Right ventricle myocardium inferior (tissue), 1 donor: Measurements from ENCODE around the gene ATOH1. TPM values are rescaled to one million over a fixed set of nuclear protein-coding genes. Genes with fewer than 3 reads are reported as not detected.

Experiments
- ATAC-seq: fragments of 200-7000 bp; cut with Tn5 transposase; one replicate; pipeline ENCODE4 v1.9.1; 2020; ENCODE audit warnings: mild to moderate bottlenecking, moderate library complexity
- DNase-seq: peaks from one replicate; pipeline ENCODE4 v3.0.0; 2021; ENCODE audit errors: missing footprints
- intact Hi-C: fragments of 100-400 bp; cut with DNase I; formaldehyde crosslinking; loops from one replicate; pipeline ENCODE4 v1.11.0; 2022
- long read RNA-seq: library from polyadenylated mRNA; unstranded; transcript quantifications from one replicate; pipeline ENCODE4 v2.0.0, GENCODE V29; 2021
- total RNA-seq: library from RNA; stranded (reverse); fragmentation: NEBNext Ultra II Directional; extraction: Animal tissue kit (Norgen Biotek cat#: 25700); gene quantifications from one replicate; pipeline ENCODE4 v1.2.1, GENCODE V29; 2021
- donor health status: DM: no; HTN: yes; CAD: no; lungs with severe emphysema.

The ATOH1 gene, protein sequence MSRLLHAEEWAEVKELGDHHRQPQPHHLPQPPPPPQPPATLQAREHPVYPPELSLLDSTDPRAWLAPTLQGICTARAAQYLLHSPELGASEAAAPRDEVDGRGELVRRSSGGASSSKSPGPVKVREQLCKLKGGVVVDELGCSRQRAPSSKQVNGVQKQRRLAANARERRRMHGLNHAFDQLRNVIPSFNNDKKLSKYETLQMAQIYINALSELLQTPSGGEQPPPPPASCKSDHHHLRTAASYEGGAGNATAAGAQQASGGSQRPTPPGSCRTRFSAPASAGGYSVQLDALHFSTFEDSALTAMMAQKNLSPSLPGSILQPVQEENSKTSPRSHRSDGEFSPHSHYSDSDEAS
- not detected for total RNA-seq
- long read RNA-seq, result 0 reads

DNA sequence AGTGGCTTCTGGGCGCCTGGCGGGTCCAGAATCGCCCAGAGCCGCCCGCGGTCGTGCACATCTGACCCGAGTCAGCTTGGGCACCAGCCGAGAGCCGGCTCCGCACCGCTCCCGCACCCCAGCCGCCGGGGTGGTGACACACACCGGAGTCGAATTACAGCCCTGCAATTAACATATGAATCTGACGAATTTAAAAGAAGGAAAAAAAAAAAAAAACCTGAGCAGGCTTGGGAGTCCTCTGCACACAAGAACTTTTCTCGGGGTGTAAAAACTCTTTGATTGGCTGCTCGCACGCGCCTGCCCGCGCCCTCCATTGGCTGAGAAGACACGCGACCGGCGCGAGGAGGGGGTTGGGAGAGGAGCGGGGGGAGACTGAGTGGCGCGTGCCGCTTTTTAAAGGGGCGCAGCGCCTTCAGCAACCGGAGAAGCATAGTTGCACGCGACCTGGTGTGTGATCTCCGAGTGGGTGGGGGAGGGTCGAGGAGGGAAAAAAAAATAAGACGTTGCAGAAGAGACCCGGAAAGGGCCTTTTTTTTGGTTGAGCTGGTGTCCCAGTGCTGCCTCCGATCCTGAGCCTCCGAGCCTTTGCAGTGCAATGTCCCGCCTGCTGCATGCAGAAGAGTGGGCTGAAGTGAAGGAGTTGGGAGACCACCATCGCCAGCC, at the start of gene ATOH1:
ATOH1 (plus strand) TSS at position 422 of the 663 bp plus-strand sequence; CDS start at position 596, 174 bp downstream.
- intact Hi-C loops, result no loop called here
- DNase-seq (peak; percentile 66), ATAC-seq (peak; percentile 54)

DNA sequence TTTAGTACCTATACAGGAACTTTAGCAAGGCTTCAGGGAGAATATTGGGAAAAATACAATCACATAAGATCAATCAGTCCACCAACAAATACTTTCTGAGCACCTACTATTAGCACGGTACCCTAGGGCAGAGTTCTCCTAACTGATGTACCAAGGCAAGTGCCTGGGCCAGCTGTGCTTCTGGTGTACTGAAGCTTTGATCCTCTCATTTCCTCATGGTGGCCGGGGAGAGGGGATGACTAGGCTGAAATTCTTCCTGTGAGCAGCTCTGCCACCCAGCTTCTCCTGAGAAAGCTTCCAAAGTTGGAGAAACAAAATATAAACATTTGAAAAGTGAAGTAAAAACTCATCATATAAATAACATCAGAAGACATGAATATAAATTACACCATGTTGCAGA, 49.3 kb upstream of the ATOH1 start:
- intact Hi-C loops, result no loop called here
- ATAC-seq, result no peak
- DNase-seq, result no peak

DNA sequence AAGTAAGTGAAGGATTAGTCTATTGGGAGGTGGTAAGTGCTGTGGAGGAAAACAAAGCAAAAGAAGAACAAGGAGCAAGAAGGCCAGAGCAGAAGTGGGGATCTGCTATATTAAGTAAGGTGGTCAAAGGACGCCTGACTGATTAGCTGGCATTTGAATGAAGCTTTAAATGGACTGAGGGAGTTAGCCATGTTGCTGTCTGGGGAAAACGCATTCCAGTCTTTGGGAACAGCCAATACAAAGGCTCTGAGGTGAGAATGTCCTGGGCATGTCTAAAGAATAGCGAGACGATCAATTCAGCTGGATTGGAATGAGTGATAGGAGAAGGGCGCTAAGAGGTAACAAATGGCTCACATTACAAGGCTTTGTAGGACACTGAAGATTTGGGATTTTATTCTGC, 48.5 kb upstream of the ATOH1 start:
- ATAC-seq (no peak), DNase-seq (no peak)
- intact Hi-C loops, result no loop called here

DNA sequence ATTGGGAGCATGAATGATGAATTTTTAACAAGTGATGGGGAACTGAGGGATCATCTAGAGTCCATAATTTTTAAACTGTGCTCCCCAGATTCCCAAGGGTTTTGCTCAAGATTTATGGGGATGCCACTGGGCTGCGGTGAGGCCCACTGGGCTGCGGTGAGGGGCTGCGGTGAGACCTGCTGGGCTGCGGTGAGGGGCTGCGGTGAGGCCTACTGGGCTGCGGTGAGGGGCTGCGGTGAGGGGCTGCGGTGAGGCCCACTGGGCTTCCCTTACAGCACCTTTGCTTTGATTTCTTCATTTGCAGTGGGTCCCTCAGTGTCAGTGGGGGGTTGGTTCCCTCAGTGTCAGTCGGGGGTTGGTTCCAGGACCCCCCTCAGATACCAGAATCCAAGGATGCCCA, 47.4 kb upstream of the ATOH1 start:
- intact Hi-C loops, result no loop called here
- DNase-seq (no peak), ATAC-seq (no peak)

DNA sequence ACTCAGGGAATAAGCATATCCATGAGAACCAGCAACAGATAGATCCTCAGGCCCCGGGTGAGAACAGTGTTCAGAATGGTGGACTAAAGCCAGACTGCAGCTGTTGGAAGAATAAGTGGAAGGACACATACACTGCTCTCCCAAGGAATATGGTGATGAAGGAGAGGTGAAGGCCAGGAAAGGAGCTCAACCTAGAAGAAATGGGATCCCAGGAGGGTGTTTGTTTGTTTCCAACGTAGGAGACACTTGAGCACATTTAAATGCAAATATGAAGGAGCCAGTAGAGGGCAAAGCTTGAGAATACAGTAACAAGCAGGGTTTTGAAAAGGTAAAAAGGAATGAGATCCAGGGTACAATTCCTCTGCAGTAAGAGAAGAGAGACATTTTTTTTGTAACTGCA, 42.4 kb upstream of the ATOH1 start:
- DNase-seq (no peak), ATAC-seq (no peak)
- intact Hi-C loops, result no loop called here

DNA sequence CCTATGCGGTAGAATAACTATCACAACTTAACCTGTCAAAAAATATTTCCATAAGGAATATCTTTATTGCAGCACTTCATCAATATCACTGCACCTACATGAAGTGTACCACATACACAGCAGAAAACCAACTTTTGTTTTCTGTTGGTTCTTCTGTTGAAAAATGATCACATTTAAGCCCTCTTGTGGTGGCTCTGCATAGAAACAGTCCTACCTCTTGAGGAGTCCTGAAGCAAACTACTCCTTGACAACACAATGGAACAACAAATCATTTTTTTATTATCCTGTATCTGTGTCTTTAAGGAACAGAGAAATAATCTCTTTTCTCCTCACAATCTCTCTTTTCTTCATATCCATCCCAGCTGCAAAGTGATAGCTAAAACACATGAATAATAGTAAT, 39.8 kb upstream of the ATOH1 start:
- no peak for ATAC-seq
- no peak for DNase-seq
- intact Hi-C loops, result no loop called here

DNA sequence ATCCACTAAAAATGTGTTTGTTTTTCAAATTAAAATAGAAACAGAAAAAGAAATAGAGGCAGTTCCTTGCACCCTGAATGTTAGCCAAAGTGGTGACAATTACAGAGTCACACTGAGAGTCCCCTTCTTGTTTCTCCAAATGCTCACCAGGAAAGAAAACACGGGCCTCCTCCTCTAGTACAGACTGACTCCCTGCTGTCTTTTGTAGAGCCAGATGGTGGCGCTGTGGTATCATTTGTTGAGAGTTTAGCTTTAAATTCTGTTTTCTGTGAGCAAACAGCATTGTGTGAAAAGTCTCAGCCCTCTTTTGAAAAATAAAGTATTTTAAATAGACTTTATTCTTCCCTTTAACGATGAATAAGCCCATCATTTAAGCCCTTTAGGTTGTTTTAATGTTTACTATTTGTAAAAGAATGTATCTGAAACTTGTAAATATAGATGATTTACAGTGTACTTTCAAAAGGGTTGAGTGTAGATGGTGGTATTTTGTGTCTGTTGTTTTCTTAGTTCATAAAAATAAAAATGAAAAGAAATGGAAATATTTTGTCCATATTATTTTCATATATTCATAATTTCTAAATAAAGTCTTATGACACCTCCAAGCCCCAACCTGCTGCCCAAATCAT, 36.9 kb upstream of the ATOH1 start:
- ATAC-seq (no peak), DNase-seq (no peak)
- intact Hi-C loops, result loop anchor here (2.0 to 5.0 kb wide), 4 partner anchors 106 to 601 kb away; no protein-coding TSS in a partner anchor

DNA sequence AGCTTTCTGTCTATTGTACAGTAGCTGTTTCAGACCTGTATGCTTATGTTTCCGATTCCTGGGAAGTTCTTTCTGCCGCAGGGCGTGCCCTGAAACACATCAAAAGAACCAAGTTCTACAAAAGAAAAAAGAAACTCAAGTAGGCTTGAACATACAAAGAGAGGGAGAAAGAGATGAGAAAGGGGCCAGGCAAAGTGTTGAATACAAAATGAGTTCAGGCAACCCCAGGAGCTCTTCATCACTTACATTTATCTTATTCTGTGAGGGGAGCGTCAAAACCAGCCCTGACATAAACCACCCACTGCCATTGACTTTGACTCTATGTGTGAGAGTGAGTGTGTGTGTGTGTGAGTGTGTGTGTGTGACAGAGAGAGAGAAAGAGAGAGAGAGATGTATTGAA, 26.5 kb upstream of the ATOH1 start:
- intact Hi-C loops, result no loop called here
- ATAC-seq, result no peak
- DNase-seq, result no peak

DNA sequence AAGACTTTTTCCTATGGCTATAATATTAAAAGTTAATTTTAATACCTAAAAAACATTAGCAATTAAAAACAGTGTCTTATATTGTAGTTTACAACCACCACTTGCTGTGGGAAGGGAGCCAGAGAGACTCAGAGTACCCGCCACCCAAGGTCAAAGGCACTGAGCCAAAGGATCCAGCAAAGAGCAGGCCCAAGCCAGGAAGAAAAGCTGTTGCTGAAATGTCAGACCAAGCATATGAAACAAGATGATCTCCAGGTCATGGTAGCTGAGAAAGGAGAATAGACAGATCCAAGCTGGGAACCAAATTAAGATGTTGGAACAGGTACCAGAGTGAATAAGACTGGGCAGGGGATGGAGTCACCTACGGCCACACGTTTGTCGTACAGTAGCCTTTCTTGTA, 18.8 kb upstream of the ATOH1 start:
- DNase-seq (no peak), ATAC-seq (peak; percentile 79)
- intact Hi-C loops, result no loop called here

DNA sequence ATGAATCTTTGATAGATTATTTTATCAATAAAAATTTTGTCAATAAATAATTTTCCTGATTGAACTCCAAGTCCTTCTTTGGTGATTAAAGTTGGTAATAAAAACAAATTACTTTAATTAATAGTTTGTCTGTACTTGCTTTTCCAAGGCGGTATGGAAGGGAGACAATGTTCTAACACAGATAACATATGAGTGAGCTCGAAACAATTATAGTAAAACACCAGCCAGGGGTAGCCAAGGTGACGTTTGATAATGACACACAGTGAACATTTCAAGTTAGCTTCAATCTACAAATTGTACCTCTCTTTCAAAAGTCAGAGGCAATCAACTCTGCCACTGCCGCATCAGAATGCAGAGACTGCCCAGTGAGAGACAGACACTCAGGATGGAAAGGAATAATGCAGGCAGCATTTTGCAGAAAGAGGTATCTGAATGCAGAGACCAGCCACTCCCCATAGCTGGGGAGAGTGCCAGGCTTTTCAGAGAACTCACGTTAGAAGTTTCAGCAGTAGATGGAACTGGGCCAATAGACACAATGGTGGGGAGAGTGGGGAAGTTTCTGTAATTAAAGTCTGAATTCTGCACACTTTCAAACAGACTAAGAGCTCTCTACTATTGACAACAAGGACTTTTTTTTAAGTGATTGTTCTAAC, 18.1 kb upstream of the ATOH1 start:
- DNase-seq (no peak), ATAC-seq (peak; percentile 61)
- intact Hi-C loops, result no loop called here

DNA sequence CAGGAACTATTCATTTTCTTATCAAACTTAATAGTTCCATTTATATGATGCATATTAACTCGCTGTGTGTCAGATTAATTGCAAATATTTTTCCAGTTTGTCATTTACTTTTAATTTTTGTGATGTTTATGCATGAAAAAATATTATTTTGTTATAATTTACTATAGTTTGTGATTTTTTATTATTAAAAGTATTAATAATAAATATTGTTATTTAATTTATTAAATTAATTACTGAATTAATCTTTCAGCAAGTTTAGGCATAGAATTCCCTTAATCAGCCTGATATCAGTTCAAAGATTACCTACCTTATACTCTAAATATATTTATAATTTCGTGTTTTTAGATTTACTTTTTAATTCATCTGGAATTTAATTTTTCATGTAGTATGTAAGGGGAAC, 15.5 kb upstream of the ATOH1 start:
- intact Hi-C loops, result no loop called here
- ATAC-seq (no peak), DNase-seq (no peak)

DNA sequence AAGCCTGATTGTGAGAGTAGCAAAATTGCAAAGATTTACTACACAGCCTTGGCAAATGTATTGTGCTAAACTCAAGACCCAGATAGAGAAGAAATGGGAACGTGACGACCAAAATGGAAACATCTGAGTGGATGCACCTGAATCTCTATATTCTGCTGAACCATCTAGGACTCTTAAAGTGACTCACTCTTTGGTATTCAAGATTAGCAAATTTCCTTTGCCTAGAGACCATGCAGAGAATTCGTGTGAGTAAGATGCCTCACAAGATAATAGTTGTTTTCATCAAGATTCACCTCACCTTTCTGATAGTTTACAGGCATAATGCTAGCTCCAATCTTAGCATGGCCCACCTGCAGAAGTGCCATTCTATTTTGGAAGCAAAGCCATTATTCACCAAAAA, 14.4 kb upstream of the ATOH1 start:
- DNase-seq, result no peak
- ATAC-seq, result no peak

DNA sequence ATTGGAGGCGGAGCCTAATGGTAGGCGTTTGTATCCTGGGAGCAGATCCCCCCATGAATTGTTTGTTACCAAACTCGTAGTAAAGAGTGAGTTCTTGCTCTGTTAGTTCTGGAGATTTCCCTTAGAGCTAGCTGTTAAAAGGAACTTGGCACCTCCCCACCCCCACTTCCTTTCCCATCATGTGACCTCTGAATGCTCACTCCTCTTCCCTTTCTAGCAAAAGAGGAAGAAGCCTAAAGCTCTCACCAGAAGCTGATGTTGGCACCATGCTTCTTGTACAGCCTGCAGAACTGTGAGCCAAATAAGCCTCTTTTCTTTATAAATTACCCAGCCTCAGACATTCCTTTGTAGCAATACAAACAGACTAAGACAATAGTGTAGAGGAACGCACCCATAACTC, 13.8 kb upstream of the ATOH1 start:
- DNase-seq (no peak), ATAC-seq (no peak)
- intact Hi-C loops, result no loop called here

More for the DNA sequence above, 14.4 kb upstream of the ATOH1 start:
- intact Hi-C loops, result no loop called here

DNA sequence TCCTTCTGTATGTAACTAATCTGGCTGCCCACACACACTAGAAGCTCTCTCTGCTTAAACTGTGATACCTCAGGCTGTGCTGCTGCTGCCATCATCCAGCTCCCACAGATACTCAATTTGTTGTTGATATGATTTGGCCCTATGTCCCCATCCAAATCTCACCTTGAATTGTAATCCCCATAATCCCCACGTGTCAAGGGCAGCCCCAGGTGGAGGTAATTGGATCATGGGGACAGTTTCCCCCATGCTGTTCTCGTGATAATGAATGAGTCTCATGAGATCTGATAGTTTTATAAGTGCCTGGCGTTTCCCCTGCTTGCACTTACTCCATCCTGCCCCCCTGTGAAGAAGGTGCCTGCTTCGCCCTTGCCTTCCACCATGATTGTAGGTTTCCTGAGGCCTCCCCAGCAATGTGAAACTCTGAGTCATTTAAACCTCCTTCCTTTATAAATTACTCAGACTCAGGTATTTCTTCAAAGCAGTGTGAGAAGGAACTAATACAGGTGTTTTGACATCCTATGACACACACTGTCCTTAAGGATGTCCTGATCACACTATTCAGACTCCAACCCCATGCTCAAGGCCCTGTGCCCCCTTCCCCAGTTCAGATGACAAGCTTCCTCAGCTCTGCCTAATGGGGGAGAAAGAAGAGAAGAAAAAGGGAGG, 2.9 kb upstream of the ATOH1 start:
- ATAC-seq, result no peak
- no peak for DNase-seq

DNA sequence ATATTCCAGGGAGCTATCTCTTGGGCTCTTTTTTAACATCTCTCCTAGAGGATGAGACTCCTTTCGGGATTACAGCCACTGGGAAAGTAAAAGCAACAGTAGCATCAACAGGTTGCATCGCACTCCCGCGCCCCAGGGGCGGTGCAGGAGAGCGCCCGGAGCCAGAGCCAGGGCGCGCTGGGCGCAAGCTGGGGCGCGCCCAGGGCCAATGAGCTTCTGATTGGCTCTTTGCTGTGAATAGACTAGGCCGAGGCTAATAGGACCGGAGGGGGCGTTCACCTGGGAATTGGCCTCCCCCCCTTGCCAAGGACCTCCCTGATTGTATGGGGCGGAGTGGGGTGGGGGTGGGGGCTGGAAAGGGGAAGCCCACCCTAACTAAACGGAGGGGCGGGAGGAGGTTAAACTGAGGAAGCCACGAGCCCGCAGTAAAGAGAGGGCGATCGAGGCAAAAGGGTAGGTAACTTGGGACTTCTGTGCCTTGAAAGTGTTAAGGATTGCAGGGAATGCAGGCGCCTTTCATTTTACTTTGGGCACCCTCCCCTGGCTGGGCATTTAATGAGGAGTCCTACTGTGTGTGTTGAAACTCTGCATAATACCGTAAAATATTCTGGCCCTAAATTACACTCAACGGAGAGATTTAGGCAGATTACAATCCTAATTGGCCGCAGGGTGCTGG, 1.1 kb upstream of the ATOH1 start:
- no peak for DNase-seq
- peak; percentile 44 for ATAC-seq

More for the DNA sequence above, 2.9 kb upstream of the ATOH1 start:
- intact Hi-C loops, result no loop called here

DNA sequence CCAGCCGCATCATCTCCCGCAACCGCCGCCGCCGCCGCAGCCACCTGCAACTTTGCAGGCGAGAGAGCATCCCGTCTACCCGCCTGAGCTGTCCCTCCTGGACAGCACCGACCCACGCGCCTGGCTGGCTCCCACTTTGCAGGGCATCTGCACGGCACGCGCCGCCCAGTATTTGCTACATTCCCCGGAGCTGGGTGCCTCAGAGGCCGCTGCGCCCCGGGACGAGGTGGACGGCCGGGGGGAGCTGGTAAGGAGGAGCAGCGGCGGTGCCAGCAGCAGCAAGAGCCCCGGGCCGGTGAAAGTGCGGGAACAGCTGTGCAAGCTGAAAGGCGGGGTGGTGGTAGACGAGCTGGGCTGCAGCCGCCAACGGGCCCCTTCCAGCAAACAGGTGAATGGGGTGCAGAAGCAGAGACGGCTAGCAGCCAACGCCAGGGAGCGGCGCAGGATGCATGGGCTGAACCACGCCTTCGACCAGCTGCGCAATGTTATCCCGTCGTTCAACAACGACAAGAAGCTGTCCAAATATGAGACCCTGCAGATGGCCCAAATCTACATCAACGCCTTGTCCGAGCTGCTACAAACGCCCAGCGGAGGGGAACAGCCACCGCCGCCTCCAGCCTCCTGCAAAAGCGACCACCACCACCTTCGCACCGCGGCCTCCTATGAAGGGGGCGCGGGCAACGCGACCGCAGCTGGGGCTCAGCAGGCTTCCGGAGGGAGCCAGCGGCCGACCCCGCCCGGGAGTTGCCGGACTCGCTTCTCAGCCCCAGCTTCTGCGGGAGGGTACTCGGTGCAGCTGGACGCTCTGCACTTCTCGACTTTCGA, 654 bp downstream of the ATOH1 start:
- DNase-seq (peak; percentile 68), ATAC-seq (peak; percentile 23)
- intact Hi-C loops, result no loop called here

More for the DNA sequence above, 1.1 kb upstream of the ATOH1 start:
- intact Hi-C loops, result no loop called here

DNA sequence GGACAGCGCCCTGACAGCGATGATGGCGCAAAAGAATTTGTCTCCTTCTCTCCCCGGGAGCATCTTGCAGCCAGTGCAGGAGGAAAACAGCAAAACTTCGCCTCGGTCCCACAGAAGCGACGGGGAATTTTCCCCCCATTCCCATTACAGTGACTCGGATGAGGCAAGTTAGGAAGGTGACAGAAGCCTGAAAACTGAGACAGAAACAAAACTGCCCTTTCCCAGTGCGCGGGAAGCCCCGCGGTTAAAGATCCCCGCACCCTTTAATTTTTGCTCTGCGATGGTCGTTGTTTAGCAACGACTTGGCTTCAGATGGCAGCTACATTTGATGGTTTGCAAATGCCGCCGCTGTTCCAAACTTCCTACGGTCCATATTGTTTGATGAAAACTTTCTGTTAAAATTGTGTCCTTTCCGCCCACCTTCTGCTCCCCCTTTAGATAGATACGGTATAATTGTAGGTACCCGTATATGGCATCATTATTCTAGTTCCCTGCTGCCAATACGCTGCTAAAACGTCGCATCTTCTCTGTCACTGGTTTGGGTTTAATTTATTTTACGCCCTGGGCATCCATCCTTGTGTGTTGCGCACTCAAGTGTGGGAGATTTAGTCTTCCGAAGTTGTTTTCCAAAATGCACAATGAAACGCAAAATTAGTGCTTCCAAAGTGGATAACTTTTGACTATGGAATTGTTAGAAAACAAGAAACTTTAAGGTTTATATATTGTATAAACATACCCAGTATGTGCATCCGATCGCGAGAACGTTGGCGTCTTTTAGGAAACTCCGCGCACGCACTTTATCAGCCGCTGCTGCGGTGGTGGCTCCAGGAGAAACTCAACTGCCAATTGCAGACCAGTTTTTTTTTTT, 1.5 kb downstream of the ATOH1 start:
- DNase-seq, result no peak
- intact Hi-C loops, result no loop called here
- no peak for ATAC-seq
